HCT116 (cell line): ENCODE data around the gene CD9. TPM values are rescaled to one million over a fixed set of nuclear protein-coding genes. Genes with fewer than 3 reads are reported as not detected.

Experiments
- ATAC-seq: fragments of 200-7000 bp; cut with Tn5 transposase; 2 replicates; pipeline ENCODE4 v1.9.1; 2020; ENCODE audit warnings: mild to moderate bottlenecking, moderate library complexity
- BruUV-seq: library from RNA; stranded (reverse); fragments of 400-500 nt; replicated peaks from 2 replicates; lab custom pipeline; 2021; lab: Mats Ljungman, UMichigan
- CTCF ChIA-PET: fragments of 300-600 bp; sonication (Branson Sonifier 250); formaldehyde crosslinking; loops from one replicate; lab custom pipeline; 2021; ENCODE audit warnings: antibody characterized with exemption; lab: Charles Lee
- POLR2A ChIA-PET: fragments of 300-600, 350-600 bp; sonication (Branson Sonifier 250); formaldehyde crosslinking; loops from one replicate; lab custom pipeline; 2021; ENCODE audit warnings: antibody characterized with exemption; lab: Charles Lee
- RAD21 ChIA-PET, 2 experiments: fragments of 300-600 bp; sonication (Branson Sonifier 250); formaldehyde crosslinking; loops; one replicate each; lab custom pipeline; 2023; ENCODE audit warnings: low total read pairs in 2 of 2; ENCODE audit not compliant: uncharacterized antibody in 2 of 2, unreplicated experiment in 2 of 2, low non-redundant PET in 1 of 2; lab: Charles Lee
- DNase-seq: peaks from one replicate; pipeline ENCODE4 v3.0.0-alpha.2; 2010; ENCODE audit warnings: low read depth, low spot score
- H2AFZ ChIP-seq: fragments of 200-600 bp; shearing (Covaris generic), sonication (generic); 2 replicates; pipeline ENCODE4 v1.6.1; 2017; ENCODE audit warnings: low read depth, mixed run types, mixed read lengths, antibody characterized with exemption, low read length; ENCODE audit not compliant: poor library complexity, severe bottlenecking
- H3K27ac ChIP-seq: 2 replicates; pipeline ENCODE4 v1.5.1; 2012; ENCODE audit warnings: low read depth, low read length
- H3K27me3 ChIP-seq: fragments of 200-600 bp; sonication (generic); 2 replicates; pipeline ENCODE4 v1.6.1; 2016; ENCODE audit warnings: mixed run types, low read length, mixed read lengths; ENCODE audit not compliant: insufficient read depth
- H3K36me3 ChIP-seq, 2 experiments: fragments of 200-500 bp in 1 of 2; fragments of 200-600 bp in 1 of 2; sonication (Bioruptor generic) in 1 of 2; sonication (generic) in 1 of 2; 2 replicates each; pipeline versions ENCODE4 v1.5.1 to v1.6.1; 2014 to 2016; ENCODE audit warnings: low read length in 2 of 2, inconsistent platforms in 1 of 2, mixed read lengths in 1 of 2, mixed run types in 1 of 2; ENCODE audit not compliant: insufficient read depth in 2 of 2, control insufficient read depth in 1 of 2
- H3K4me1 ChIP-seq, 2 experiments: fragments of 200-600 bp in 1 of 2; sonication (generic) in 1 of 2; 2 replicates each; pipeline versions ENCODE4 v1.5.1 to v1.6.1; 2012 to 2017; ENCODE audit warnings: low read length in 2 of 2, inconsistent platforms in 1 of 2, mild to moderate bottlenecking in 1 of 2, mixed read lengths in 1 of 2, mixed run types in 1 of 2, moderate library complexity in 1 of 2; ENCODE audit not compliant: insufficient read depth in 2 of 2, control insufficient read depth in 1 of 2
- H3K4me2 ChIP-seq: fragments of 200-600 bp; sonication (generic); 2 replicates; pipeline ENCODE4 v1.6.1; 2017; ENCODE audit warnings: mixed run types, low read length, mixed read lengths
- H3K4me3 ChIP-seq, 2 experiments: fragments of 200-600 bp in 1 of 2; sonication (generic) in 1 of 2; replicated peaks in 1 of 2; 2 replicates each; pipeline ENCODE4 v1.5.1; 2011 to 2016; ENCODE audit warnings: low read length in 2 of 2, control low read depth in 1 of 2, low read depth in 1 of 2, mild to moderate bottlenecking in 1 of 2, mixed read lengths in 1 of 2, mixed run types in 1 of 2
- H3K79me2 ChIP-seq: fragments of 200-600 bp; sonication (generic); 2 replicates; pipeline ENCODE4 v1.6.1; 2017; ENCODE audit warnings: mild to moderate bottlenecking, mixed run types, low read length, moderate library complexity, mixed read lengths; ENCODE audit not compliant: insufficient read depth
- H3K9ac ChIP-seq: fragments of 200-600 bp; sonication (generic); 2 replicates; pipeline ENCODE4 v1.6.1; 2016; ENCODE audit warnings: low read length, mixed read lengths
- H3K9me2 ChIP-seq: fragments of 200-600 bp; sonication (generic), shearing (Covaris generic); 2 replicates; pipeline ENCODE4 v1.6.1; 2017; ENCODE audit warnings: mixed run types, mild to moderate bottlenecking, moderate library complexity; ENCODE audit not compliant: insufficient read depth
- H3K9me3 ChIP-seq, 2 experiments: fragments of 200-500 bp in 1 of 2; fragments of 200-600 bp in 1 of 2; sonication (Bioruptor generic) in 1 of 2; sonication (generic) in 1 of 2; 2 replicates each; pipeline ENCODE4 v1.6.1; 2014 to 2017; ENCODE audit warnings: low read length in 2 of 2, mixed read lengths in 2 of 2, inconsistent platforms in 1 of 2, low read depth in 1 of 2, mild to moderate bottlenecking in 1 of 2, mixed run types in 1 of 2, moderate library complexity in 1 of 2; ENCODE audit not compliant: control insufficient read depth in 1 of 2, insufficient read depth in 1 of 2
- H4K20me1 ChIP-seq: fragments of 200-600 bp; sonication (generic), shearing (Covaris generic); 2 replicates; pipeline ENCODE4 v1.6.1; 2017; ENCODE audit warnings: mixed run types, mild to moderate bottlenecking, moderate library complexity; ENCODE audit not compliant: insufficient read depth
- ATF3 ChIP-seq: IDR thresholded peaks from 2 replicates; pipeline ENCODE4 v1.6.1; 2012
- CEBPB ChIP-seq: IDR thresholded peaks from 2 replicates; pipeline ENCODE4 v1.6.1; 2012; ENCODE audit warnings: low read depth
- CTCF ChIP-seq, 3 experiments: fragments of 200-600 bp in 1 of 3; sonication (generic) in 1 of 3; IDR thresholded peaks in 2 of 3; conservative IDR thresholded peaks in 1 of 3; 2 replicates each; pipeline ENCODE4 v1.5.1; 2012 to 2017; ENCODE audit warnings: low read depth in 2 of 3, low read length in 2 of 3, antibody characterized with exemption in 1 of 3, borderline replicate concordance in 1 of 3, control low read depth in 1 of 3, mild to moderate bottlenecking in 1 of 3, mixed read lengths in 1 of 3, mixed run types in 1 of 3, moderate library complexity in 1 of 3; ENCODE audit not compliant: insufficient read depth in 1 of 3
- EGR1 ChIP-seq: IDR thresholded peaks from 2 replicates; pipeline ENCODE4 v1.6.1; 2012; ENCODE audit warnings: low read depth
- ELF1 ChIP-seq: IDR thresholded peaks from 2 replicates; pipeline ENCODE4 v1.6.1; 2012; ENCODE audit warnings: low read depth, borderline replicate concordance
- EZH2phosphoT487 ChIP-seq: fragments of 200-600 bp; IDR thresholded peaks from 2 replicates; pipeline ENCODE4 v1.6.1; 2018; ENCODE audit warnings: antibody characterized with exemption, borderline replicate concordance
- FOSL1 ChIP-seq: IDR thresholded peaks from 2 replicates; pipeline ENCODE4 v1.6.1; 2012; ENCODE audit warnings: low read depth
- JUND ChIP-seq: IDR thresholded peaks from 2 replicates; pipeline ENCODE4 v1.6.1; 2012
- MAX ChIP-seq: IDR thresholded peaks from 2 replicates; pipeline ENCODE4 v1.6.1; 2012
- REST ChIP-seq: IDR thresholded peaks from 2 replicates; pipeline ENCODE4 v1.6.1; 2012; ENCODE audit warnings: low read depth
- SIN3A ChIP-seq: IDR thresholded peaks from 2 replicates; pipeline ENCODE4 v1.6.1; 2012; ENCODE audit warnings: low read depth
- TCF7L2 ChIP-seq: IDR thresholded peaks from 2 replicates; pipeline ENCODE4 v1.7.0; 2011; ENCODE audit warnings: borderline replicate concordance, inconsistent platforms; ENCODE audit not compliant: insufficient read depth, insufficient read length; ENCODE audit errors: extremely low read depth
- YY1 ChIP-seq: IDR thresholded peaks from 2 replicates; pipeline ENCODE4 v1.6.1; 2011; ENCODE audit warnings: low read length, low read depth, moderate library complexity, mild to moderate bottlenecking; ENCODE audit not compliant: insufficient replicate concordance; ENCODE audit errors: extremely low read depth
- ZFX ChIP-seq: fragments of 450-650 bp; IDR thresholded peaks from 2 replicates; pipeline ENCODE4 v1.6.1; 2017
- ZNF274 ChIP-seq: fragments of 200-500 bp; sonication (Bioruptor generic); IDR thresholded peaks from 2 replicates; pipeline ENCODE4 v1.6.1; 2014; ENCODE audit warnings: mild to moderate bottlenecking, low read depth, low read length, inconsistent platforms
- intact Hi-C: fragments of 100-400 bp; cut with micrococcal nuclease; formaldehyde crosslinking; loops from 2 replicates; pipeline ENCODE4 v1.10.0; 2022
- total RNA-seq: library from RNA; stranded (reverse); gene quantifications from one replicate; pipeline ENCODE4 v1.2.1, GENCODE V29; 2021; ENCODE audit not compliant: unreplicated experiment

The CD9 gene
- total RNA-seq, 1 experiment from 2014 or later: 182 TPM

- intact Hi-C loops: no loop called here
- Histone ChIP-seq H3K4me1 (peaks cover 58 to 73% of the 10 kb centered on the region in 2 experiments), H3K9me2 (no peaks in the 10 kb centered on the region), H3K79me2 (no peaks in the 10 kb centered on the region), H3K27me3 (no peaks in the 10 kb centered on the region; the same call in 1 of the 2 replicates), H3K4me2 (peak overlapping the region; percentile 82), H3K36me3 (no peaks in the 10 kb centered on the region), H3K9ac (peak overlapping the region; percentile 82), H2AFZ (no peak overlapping the region), H4K20me1 (no peaks in the 10 kb centered on the region), H3K9me3 (no peaks in the 10 kb centered on the region), H3K27ac (peak overlapping the region; percentile 94), H3K4me3 (peak overlapping the region; percentile 27 to 56)
- ChIA-PET POLR2A (interaction anchor here (1.2 to 2.7 kb wide), 4 partner anchors 78 to 213 kb away, joined by 3 to 12 read pairs (median 5); partner anchors contain the start of gene CD9), RAD21 (interaction anchor here (0.6 to 3.0 kb wide), 6 partner anchors 78 to 212 kb away, joined by 3 to 15 read pairs (median 4); no protein-coding TSS in a partner anchor), CTCF (interaction anchor here (0.6 to 6.2 kb wide), 15 partner anchors 15 to 291 kb away, joined by 3 to 106 read pairs (median 5); partner anchors contain the start of gene CD9)
- no peak for DNase-seq
- ATAC-seq: no peak
- BruUV-seq: no TSS peak
- no peak for TF ChIP-seq ATF3
- no peak for TF ChIP-seq JUND
- no peak for TF ChIP-seq YY1
- TF ChIP-seq TCF7L2: no peak
- no peak for TF ChIP-seq EGR1
- TF ChIP-seq REST: no peak
- no peak for TF ChIP-seq CEBPB
- no peak for TF ChIP-seq EZH2phosphoT487
- TF ChIP-seq ELF1: no peak
- TF ChIP-seq CTCF (IDR thresholded peaks at IDR 0.05 in 2 of 3, conservative IDR thresholded peaks at IDR 0.05 in 1 of 3; ENCODE audit: borderline replicate concordance in 1 of 3, insufficient read depth in 1 of 3, low read depth in 2 of 3, low read length in 2 of 3): no peak
- TF ChIP-seq ZNF274: no peak
- TF ChIP-seq FOSL1: no peak
- no peak for TF ChIP-seq ZFX
- no peak for TF ChIP-seq MAX
- TF ChIP-seq SIN3A: no peak
Measured at GRCh38 chr12:6279256-6279628, 79.0 kb downstream of the CD9 start.
